HG03159 (cell line): Measurements from ENCODE around the gene CEP41.

Source experiments
- ATAC-seq: cut with Tn5 transposase; IDR thresholded peaks from one replicate; pipeline ENCODE4 v1.9.1; 2021; ENCODE audit warnings: mild to moderate bottlenecking, moderate library complexity; ENCODE audit not compliant: unreplicated experiment

The CEP41 gene

GRCh38 chr7:130372402-130373165 is 68.2 kb downstream of the CEP41 start:
- no peak for ATAC-seq

GRCh38 chr7:130371046-130371445 is 69.8 kb downstream of the CEP41 start:
- no peak for ATAC-seq

GRCh38 chr7:130369831-130370550 is 70.8 kb downstream of the CEP41 start:
- no peak for ATAC-seq

GRCh38 chr7:130369110-130369711 is 71.6 kb downstream of the CEP41 start:
- ATAC-seq = no peak

- no peak for ATAC-seq
Measured at GRCh38 chr7:130367836-130368746, 72.7 kb downstream of the CEP41 start.

GRCh38 chr7:130367088-130367755 is 73.6 kb downstream of the CEP41 start:
- ATAC-seq = no peak

- ATAC-seq = no peak
Measured at GRCh38 chr7:130366564-130366963, 74.3 kb downstream of the CEP41 start.

- ATAC-seq = no peak
Measured at GRCh38 chr7:130365511-130366441, 75.0 kb downstream of the CEP41 start.

GRCh38 chr7:130365088-130365487 is 75.7 kb downstream of the CEP41 start:
- no peak for ATAC-seq

GRCh38 chr7:130364451-130364850 is 76.4 kb downstream of the CEP41 start:
- ATAC-seq = no peak

GRCh38 chr7:130363026-130363847 is 77.6 kb downstream of the CEP41 start:
- ATAC-seq = no peak

GRCh38 chr7:130362251-130362816 is 78.5 kb downstream of the CEP41 start:
- no peak for ATAC-seq

GRCh38 chr7:130361681-130362080 is 79.1 kb downstream of the CEP41 start:
- ATAC-seq = no peak

GRCh38 chr7:130360518-130360917 is 80.3 kb downstream of the CEP41 start:
- no peak for ATAC-seq

- ATAC-seq = no peak
Measured at GRCh38 chr7:130359276-130359857, 81.4 kb downstream of the CEP41 start.

GRCh38 chr7:130358471-130358870 is 82.3 kb downstream of the CEP41 start:
- no peak for ATAC-seq

- ATAC-seq = no peak
Measured at GRCh38 chr7:130356876-130357611, 83.8 kb downstream of the CEP41 start.
